ENCODE data around the gene ALG11.

GRCh38 chr13:52009946-52010345 lies 2.3 kb upstream of the ALG11 start:
- TF ChIP-seq POLR2AphosphoS5 (IDR thresholded peaks at IDR 0.05; ENCODE audit: low read depth) (no peak), CTCF (conservative IDR thresholded peaks at IDR 0.05; ENCODE audit: low read depth in 2 of 2) (no peak), EZH2 (IDR thresholded peaks at IDR 0.05; ENCODE audit: low read depth, unreplicated experiment) (no peak), EZH2phosphoT487 (IDR thresholded peaks at IDR 0.05; ENCODE audit: unreplicated experiment) (no peak), CREB1 (CRISPR knock-in tag; IDR thresholded peaks at IDR 0.05; ENCODE audit: low read depth) (no peak), ETS1 (IDR thresholded peaks at IDR 0.05) (no peak), REST (IDR thresholded peaks at IDR 0.05; ENCODE audit: unreplicated experiment) (no peak)
